OCI-M1 (cell line): ENCODE data around the gene BIRC6.
A peak's percentile ranks its signal among the peaks of the same experiment; 100 is the strongest.
"Not testable (repeated sequence)": the region's sequence is repeated elsewhere in the genome, so short reads cannot be mapped to it uniquely, and the experiment has no call there.

Source experiments
- DNase-seq: peaks from one replicate; lab custom pipeline; 2025; lab: John Stamatoyannopoulos, UW

BIRC6 gene

DNA sequence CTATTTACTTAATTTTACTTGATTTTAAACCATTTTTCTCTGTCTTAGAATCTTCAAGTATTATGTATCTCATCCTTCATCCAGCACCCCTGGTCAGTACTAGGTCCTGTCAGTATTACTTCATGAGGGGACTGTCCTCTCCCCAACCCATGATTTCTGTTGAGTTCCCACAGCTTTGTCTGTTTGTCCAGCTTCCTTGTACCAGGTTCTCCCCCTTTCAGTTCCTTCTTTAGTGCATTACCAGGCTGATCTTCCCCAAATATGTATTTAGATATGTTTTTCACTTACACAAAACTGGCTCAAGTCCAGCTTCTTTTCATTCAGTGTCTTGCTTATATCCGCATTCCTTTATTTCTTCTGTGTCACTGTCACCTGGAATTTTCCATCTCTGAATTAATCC is 257.3 kb downstream of the BIRC6 start:
- DNase-seq, result no peak

DNA sequence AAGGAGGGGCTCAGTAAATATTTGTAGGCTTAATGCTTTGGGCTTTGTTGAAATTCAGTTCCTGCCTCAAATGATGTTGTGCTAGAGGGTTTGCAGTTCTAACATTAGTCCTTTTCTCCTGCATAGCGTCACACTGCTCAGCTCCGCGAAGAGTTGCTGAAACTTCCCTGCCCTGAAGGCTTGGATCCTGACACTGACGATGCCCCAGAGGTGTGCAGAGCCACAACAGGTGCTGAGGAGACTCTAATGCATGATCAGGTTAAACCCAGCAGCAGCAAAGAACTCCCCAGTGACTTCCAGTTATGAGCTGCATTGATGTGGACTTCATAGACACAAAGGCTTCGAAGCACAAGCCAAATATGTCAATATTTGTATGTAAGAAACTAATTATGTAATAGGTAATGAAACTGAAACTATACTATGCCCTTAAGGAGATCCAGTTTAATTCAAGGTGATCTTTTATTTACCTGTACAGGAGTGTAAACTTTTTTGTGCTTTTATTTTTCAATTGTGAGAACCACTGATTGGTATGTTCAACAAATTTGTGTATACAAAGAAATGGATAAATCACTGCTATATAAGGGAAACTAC is 260.9 kb downstream of the BIRC6 start:
- no peak for DNase-seq

DNA sequence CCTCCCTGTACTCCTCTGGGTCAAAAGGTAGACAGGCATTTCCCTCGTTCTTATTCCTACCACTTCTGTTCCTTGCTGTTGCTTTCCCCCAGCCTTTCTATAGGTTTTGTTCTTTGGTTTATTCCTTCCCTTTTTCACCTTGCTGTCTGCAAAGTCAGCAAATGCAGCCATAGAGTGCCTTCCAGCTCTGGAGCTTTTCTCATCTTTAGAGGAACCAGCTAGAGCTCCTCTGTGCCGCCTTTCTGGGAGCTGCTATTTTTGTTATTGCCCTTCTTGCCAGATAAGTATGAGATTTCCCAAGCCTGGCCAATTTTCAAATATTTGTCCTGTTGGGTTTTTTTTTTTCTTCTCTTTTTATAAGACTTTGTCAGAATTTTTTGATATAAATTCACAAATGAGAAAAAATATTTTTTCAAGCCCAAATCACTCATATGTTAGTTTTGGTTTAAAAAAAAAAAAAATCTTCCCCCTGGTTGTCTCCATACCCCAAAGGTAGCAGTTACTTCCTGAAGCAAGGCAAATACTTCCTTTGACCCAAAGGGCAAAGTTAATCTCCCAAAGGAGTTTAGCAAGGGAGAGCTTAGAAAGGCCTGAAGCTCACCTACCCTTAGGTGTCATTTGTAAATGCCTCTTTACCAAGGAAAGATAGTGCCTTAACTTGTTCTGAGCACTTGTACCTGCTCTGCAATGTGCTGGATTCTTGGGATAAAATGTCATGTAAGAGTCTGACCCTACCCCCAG is 265.9 kb downstream of the BIRC6 start:
- no peak for DNase-seq

DNA sequence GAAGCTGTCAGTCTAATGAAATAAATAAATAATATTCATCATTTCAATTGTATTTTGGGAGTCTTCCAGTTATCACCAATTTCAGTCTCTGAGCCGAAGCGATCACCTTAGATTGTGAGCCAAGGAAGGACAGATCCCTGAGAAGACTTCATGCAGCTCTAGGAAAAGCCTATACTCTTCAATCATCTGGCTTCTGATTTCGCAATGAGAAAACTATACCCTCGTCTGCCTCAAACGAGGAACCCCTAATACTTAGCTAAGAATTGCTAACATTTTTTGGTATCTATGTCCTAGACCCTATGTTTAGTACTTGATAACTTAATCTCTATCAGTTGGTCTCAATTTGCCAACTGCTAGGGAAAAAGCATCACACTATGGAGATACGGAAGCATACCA is 266.5 kb downstream of the BIRC6 start:
- DNase-seq, result no peak

DNA sequence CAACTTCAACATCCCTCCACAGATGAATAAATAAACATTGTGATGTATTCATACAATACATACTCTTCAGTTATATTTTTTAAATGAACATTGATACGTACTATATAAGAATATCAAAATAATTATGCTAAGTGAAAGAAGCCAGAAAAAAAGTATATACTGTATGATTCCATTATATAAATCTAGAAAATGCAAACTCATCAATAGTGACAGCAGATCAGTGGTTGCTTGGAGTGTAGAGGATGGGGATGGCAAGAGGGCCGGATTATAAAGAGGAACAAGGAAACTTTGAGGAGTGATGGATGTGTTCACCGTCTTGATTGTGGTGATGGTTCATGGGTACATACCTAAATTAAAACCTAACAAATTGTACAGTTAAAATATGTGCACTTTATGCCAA is 268.0 kb downstream of the BIRC6 start:
- DNase-seq, result no peak

GRCh38 chr2:32626639-32627221 is 269.9 kb downstream of the BIRC6 start:
- DNase-seq, result no peak

- DNase-seq, result no peak
These were observed 270.6 kb downstream of the BIRC6 start for GRCh38 chr2:32627441-32627813.

DNA sequence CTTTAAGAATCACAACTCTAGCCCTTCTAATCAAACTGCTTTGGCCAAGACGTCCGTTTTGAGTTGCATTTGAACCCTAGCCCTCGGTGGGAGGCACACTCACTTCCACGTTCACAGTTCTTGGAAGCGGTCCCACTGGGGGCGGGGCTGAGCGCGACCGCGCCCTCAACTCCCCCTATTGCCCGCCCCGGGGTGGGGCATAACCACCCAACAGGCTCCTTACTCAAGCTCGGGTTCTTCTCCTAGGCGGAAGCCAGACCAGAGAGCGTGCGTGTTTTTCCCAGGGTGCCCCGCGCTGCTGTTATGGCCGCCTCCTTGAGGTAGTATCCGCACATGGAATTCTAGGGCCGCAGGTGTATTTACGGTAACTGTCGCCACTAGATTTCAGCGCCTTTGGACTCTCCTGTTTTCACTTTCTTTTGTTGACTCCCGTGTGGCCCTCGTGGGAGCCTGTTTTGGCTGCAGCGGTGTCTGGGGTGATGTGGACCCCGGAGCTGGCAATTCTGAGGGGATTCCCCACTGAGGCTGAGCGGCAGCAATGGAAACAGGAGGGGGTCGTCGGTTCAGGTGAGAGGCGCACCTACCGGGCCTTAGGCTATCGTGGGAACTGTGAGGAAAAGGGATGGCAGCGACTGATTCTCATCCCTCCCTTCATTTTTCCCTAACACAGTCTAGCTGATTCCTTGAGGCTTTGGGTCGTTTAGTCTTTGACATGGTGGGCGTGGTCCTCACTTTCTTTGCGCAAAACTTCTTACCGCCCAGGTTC is 271.2 kb downstream of the BIRC6 start, which contains the start of gene TTC27:
TTC27 (plus strand) TSS at position 237 of the 766 bp plus-strand sequence; CDS start at position 480, 243 bp downstream.
- DNase-seq, result peak; percentile 97

DNA sequence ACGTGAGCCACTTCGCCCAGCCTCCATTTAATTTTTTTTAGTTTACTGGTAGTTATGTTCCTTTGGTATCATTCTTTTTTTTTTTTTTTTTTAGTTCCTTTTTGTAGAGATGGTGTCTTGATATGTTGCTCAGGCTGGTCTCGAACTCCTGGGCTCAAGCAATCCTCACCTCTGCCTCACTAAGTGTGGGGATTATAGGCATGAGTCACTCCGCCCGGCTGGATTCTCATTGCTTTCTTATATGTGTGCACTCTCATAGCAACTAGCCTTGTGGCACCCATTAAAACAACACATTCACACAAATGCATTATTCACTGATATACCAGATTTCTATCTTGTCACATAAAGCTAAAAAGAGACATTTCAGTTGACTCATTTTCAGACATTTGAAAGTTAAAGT is 275.3 kb downstream of the BIRC6 start:
- peak; percentile 22 for DNase-seq

- DNase-seq, result peak; percentile 18
These were observed 276.2 kb downstream of the BIRC6 start for GRCh38 chr2:32633040-32633439.

DNA sequence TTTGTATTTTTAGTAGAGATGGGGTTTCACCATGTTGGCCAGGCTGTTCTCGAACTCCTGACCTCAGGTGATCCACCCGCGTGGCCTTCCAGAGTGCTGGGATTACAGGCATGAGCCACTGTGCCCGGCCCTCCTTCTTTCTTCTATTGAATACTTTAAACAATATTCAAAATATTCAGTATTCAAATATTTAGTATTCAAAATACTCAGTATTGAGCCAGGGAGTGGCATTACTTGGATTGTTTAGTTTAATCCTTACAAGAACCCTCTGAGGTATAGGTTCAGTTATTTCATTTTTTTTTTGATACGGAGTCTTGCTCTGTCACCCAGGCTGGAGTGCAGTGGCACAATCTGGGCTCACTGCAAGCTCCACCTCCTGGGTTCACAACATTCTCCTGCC is 281.7 kb downstream of the BIRC6 start:
- DNase-seq, result not testable (repeated sequence)

- DNase-seq, result no peak
These were observed 284.4 kb downstream of the BIRC6 start for GRCh38 chr2:32641180-32641579.

- DNase-seq, result no peak
These were observed 290.4 kb downstream of the BIRC6 start for GRCh38 chr2:32647180-32647651.

DNA sequence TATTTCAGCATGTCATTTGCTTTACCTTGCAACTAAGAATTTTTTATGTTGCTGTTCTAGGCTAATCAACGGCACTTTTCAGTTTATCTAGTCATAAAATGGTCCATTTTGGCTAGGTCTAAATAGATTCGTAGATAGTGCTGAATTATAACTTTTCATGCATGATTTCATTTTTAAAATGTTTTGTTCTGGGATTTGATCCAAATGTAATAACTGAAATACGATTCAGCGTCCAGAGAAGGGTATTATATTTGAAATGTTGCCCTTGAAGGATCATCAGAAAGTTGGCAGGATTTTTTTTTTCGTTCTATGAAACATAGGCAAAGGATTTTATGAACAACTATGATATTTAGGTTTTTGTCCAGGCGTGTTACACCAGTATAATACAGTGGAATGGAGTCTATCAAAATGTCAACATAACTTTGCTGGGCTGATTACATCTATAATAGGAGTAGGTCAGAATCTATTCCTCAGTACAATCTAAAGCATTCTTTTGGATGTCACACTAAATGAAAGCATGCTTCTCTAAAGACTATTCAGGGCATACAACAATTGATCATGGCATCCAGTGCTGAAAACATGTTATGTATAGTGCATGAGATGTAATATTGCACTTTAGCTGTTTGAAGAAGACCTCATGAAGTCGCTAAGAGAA is 295.9 kb downstream of the BIRC6 start:
- no peak for DNase-seq

- DNase-seq, result no peak
These were observed 299.2 kb downstream of the BIRC6 start for GRCh38 chr2:32656069-32656468.

- DNase-seq, result no peak
These were observed 307.0 kb downstream of the BIRC6 start for GRCh38 chr2:32663864-32664263.

DNA sequence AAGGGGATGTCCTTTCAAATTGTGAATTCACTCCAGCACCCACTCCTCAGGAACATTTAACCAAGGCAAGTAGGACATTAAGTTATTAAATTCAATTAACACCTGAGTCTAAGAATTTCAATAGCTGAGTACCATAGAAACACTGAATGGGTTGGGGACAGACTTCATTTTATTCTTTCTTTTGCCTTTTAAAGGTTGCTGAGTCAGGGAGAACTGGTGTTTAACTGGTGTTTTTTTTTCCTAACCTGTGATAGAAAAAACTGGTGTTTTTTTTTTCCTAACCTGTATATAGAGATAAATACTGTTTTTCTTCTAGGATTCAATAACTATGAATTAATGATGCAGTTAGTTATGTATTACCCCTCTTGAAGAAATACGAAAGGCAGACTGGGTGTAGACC is 309.9 kb downstream of the BIRC6 start:
- DNase-seq, result no peak

DNA sequence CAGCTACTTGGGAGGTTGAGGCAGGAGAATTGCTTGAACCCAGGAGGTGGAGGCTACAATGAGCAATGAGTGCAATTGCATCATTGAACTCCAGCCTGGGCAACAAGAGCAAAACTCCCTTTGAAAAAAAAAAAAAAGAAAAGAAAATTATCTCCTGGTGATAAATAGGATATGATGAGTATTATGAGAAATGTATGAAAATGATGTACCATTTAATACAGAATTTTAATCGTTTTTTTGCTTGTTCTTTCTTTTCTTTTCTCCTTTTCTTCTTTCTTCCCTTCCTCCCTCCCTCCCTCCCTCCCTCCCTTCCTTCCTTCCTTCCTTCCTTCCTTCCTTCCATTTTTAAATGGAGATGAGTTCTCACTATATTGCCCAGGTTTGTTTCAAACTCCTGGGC is 311.4 kb downstream of the BIRC6 start:
- no peak for DNase-seq
